Panc1 (cell line): ENCODE measurements around the gene XRCC4.

ENCODE experiments used
- POLR2AphosphoS5 ChIP-seq: IDR thresholded peaks from 2 replicates; pipeline ENCODE4 v1.6.1; 2012; ENCODE audit warnings: mild to moderate bottlenecking, low read depth, low read length, moderate library complexity
- TF ChIP-seq, protein P1 (sequence below): fragments of 450-650 bp; IDR thresholded peaks from 2 replicates; pipeline ENCODE4 v1.5.1; 2017; ENCODE audit warnings: mild to moderate bottlenecking

DNA sequence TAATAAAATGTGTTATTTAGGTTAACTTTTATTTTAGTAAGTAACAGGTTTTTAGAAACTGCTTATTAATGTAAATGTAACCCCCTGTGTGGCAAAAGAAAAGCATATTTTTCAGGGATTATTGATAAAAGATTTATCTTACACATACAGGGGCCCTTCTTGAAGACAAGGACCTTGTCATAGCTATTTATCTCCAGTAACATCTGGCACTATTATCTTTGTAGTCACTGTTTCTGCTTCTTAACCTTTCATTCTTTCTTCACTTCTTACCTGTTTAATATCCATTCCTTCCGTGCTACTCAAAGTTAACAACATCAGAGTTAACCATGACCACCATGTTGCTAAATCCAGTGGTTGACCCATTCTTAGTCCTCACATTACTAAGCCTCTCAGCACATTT is 276.4 kb downstream of the XRCC4 start:
- TF ChIP-seq, protein P1, sequence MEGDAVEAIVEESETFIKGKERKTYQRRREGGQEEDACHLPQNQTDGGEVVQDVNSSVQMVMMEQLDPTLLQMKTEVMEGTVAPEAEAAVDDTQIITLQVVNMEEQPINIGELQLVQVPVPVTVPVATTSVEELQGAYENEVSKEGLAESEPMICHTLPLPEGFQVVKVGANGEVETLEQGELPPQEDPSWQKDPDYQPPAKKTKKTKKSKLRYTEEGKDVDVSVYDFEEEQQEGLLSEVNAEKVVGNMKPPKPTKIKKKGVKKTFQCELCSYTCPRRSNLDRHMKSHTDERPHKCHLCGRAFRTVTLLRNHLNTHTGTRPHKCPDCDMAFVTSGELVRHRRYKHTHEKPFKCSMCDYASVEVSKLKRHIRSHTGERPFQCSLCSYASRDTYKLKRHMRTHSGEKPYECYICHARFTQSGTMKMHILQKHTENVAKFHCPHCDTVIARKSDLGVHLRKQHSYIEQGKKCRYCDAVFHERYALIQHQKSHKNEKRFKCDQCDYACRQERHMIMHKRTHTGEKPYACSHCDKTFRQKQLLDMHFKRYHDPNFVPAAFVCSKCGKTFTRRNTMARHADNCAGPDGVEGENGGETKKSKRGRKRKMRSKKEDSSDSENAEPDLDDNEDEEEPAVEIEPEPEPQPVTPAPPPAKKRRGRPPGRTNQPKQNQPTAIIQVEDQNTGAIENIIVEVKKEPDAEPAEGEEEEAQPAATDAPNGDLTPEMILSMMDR: no peak
- TF ChIP-seq POLR2AphosphoS5: no peak
